HCT116 (cell line): ENCODE measurements around the gene ALDH3A2. TPM values are rescaled to one million over a fixed set of nuclear protein-coding genes. Genes with fewer than 3 reads are reported as not detected.

Experiments used
- ATAC-seq: fragments of 200-7000 bp; cut with Tn5 transposase; 2 replicates; pipeline ENCODE4 v1.9.1; 2020; ENCODE audit warnings: mild to moderate bottlenecking, moderate library complexity
- BruUV-seq: library from RNA; stranded (reverse); fragments of 400-500 nt; replicated peaks from 2 replicates; lab custom pipeline; 2021; lab: Mats Ljungman, UMichigan
- CTCF ChIA-PET: fragments of 300-600 bp; sonication (Branson Sonifier 250); formaldehyde crosslinking; loops from one replicate; lab custom pipeline; 2021; ENCODE audit warnings: antibody characterized with exemption; lab: Charles Lee
- POLR2A ChIA-PET: fragments of 300-600, 350-600 bp; sonication (Branson Sonifier 250); formaldehyde crosslinking; loops from one replicate; lab custom pipeline; 2021; ENCODE audit warnings: antibody characterized with exemption; lab: Charles Lee
- RAD21 ChIA-PET, 2 experiments: fragments of 300-600 bp; sonication (Branson Sonifier 250); formaldehyde crosslinking; loops; one replicate each; lab custom pipeline; 2023; ENCODE audit warnings: low total read pairs in 2 of 2; ENCODE audit not compliant: uncharacterized antibody in 2 of 2, unreplicated experiment in 2 of 2, low non-redundant PET in 1 of 2; lab: Charles Lee
- DNase-seq: peaks from one replicate; pipeline ENCODE4 v3.0.0-alpha.2; 2010; ENCODE audit warnings: low read depth, low spot score
- H2AFZ ChIP-seq: fragments of 200-600 bp; shearing (Covaris generic), sonication (generic); 2 replicates; pipeline ENCODE4 v1.6.1; 2017; ENCODE audit warnings: low read depth, mixed run types, mixed read lengths, antibody characterized with exemption, low read length; ENCODE audit not compliant: poor library complexity, severe bottlenecking
- H3K27ac ChIP-seq: 2 replicates; pipeline ENCODE4 v1.5.1; 2012; ENCODE audit warnings: low read depth, low read length
- H3K27me3 ChIP-seq: fragments of 200-600 bp; sonication (generic); 2 replicates; pipeline ENCODE4 v1.6.1; 2016; ENCODE audit warnings: mixed run types, low read length, mixed read lengths; ENCODE audit not compliant: insufficient read depth
- H3K36me3 ChIP-seq, 2 experiments: fragments of 200-500 bp in 1 of 2; fragments of 200-600 bp in 1 of 2; sonication (Bioruptor generic) in 1 of 2; sonication (generic) in 1 of 2; 2 replicates each; pipeline versions ENCODE4 v1.5.1 to v1.6.1; 2014 to 2016; ENCODE audit warnings: low read length in 2 of 2, inconsistent platforms in 1 of 2, mixed read lengths in 1 of 2, mixed run types in 1 of 2; ENCODE audit not compliant: insufficient read depth in 2 of 2, control insufficient read depth in 1 of 2
- H3K4me1 ChIP-seq, 2 experiments: fragments of 200-600 bp in 1 of 2; sonication (generic) in 1 of 2; 2 replicates each; pipeline versions ENCODE4 v1.5.1 to v1.6.1; 2012 to 2017; ENCODE audit warnings: low read length in 2 of 2, inconsistent platforms in 1 of 2, mild to moderate bottlenecking in 1 of 2, mixed read lengths in 1 of 2, mixed run types in 1 of 2, moderate library complexity in 1 of 2; ENCODE audit not compliant: insufficient read depth in 2 of 2, control insufficient read depth in 1 of 2
- H3K4me2 ChIP-seq: fragments of 200-600 bp; sonication (generic); 2 replicates; pipeline ENCODE4 v1.6.1; 2017; ENCODE audit warnings: mixed run types, low read length, mixed read lengths
- H3K4me3 ChIP-seq, 2 experiments: fragments of 200-600 bp in 1 of 2; sonication (generic) in 1 of 2; replicated peaks in 1 of 2; 2 replicates each; pipeline ENCODE4 v1.5.1; 2011 to 2016; ENCODE audit warnings: low read length in 2 of 2, control low read depth in 1 of 2, low read depth in 1 of 2, mild to moderate bottlenecking in 1 of 2, mixed read lengths in 1 of 2, mixed run types in 1 of 2
- H3K79me2 ChIP-seq: fragments of 200-600 bp; sonication (generic); 2 replicates; pipeline ENCODE4 v1.6.1; 2017; ENCODE audit warnings: mild to moderate bottlenecking, mixed run types, low read length, moderate library complexity, mixed read lengths; ENCODE audit not compliant: insufficient read depth
- H3K9ac ChIP-seq: fragments of 200-600 bp; sonication (generic); 2 replicates; pipeline ENCODE4 v1.6.1; 2016; ENCODE audit warnings: low read length, mixed read lengths
- H3K9me2 ChIP-seq: fragments of 200-600 bp; sonication (generic), shearing (Covaris generic); 2 replicates; pipeline ENCODE4 v1.6.1; 2017; ENCODE audit warnings: mixed run types, mild to moderate bottlenecking, moderate library complexity; ENCODE audit not compliant: insufficient read depth
- H3K9me3 ChIP-seq, 2 experiments: fragments of 200-500 bp in 1 of 2; fragments of 200-600 bp in 1 of 2; sonication (Bioruptor generic) in 1 of 2; sonication (generic) in 1 of 2; 2 replicates each; pipeline ENCODE4 v1.6.1; 2014 to 2017; ENCODE audit warnings: low read length in 2 of 2, mixed read lengths in 2 of 2, inconsistent platforms in 1 of 2, low read depth in 1 of 2, mild to moderate bottlenecking in 1 of 2, mixed run types in 1 of 2, moderate library complexity in 1 of 2; ENCODE audit not compliant: control insufficient read depth in 1 of 2, insufficient read depth in 1 of 2
- H4K20me1 ChIP-seq: fragments of 200-600 bp; sonication (generic), shearing (Covaris generic); 2 replicates; pipeline ENCODE4 v1.6.1; 2017; ENCODE audit warnings: mixed run types, mild to moderate bottlenecking, moderate library complexity; ENCODE audit not compliant: insufficient read depth
- CBX3 ChIP-seq: IDR thresholded peaks from 2 replicates; pipeline ENCODE4 v1.6.1; 2012; ENCODE audit warnings: low read depth
- EGR1 ChIP-seq: IDR thresholded peaks from 2 replicates; pipeline ENCODE4 v1.6.1; 2012; ENCODE audit warnings: low read depth
- EZH2phosphoT487 ChIP-seq: fragments of 200-600 bp; IDR thresholded peaks from 2 replicates; pipeline ENCODE4 v1.6.1; 2018; ENCODE audit warnings: antibody characterized with exemption, borderline replicate concordance
- POLR2A ChIP-seq: IDR thresholded peaks from 2 replicates; pipeline ENCODE4 v1.7.0; 2011; ENCODE audit warnings: borderline replicate concordance; ENCODE audit not compliant: insufficient read depth, insufficient read length; ENCODE audit errors: extremely low read depth
- POLR2AphosphoS5 ChIP-seq: IDR thresholded peaks from 2 replicates; pipeline ENCODE4 v1.6.1; 2011; ENCODE audit warnings: mild to moderate bottlenecking, low read depth, low read length, moderate library complexity
- REST ChIP-seq: IDR thresholded peaks from 2 replicates; pipeline ENCODE4 v1.6.1; 2012; ENCODE audit warnings: low read depth
- SIN3A ChIP-seq: IDR thresholded peaks from 2 replicates; pipeline ENCODE4 v1.6.1; 2012; ENCODE audit warnings: low read depth
- SP1 ChIP-seq: IDR thresholded peaks from 2 replicates; pipeline ENCODE4 v1.6.1; 2012; ENCODE audit warnings: low read depth
- YY1 ChIP-seq: IDR thresholded peaks from 2 replicates; pipeline ENCODE4 v1.6.1; 2011; ENCODE audit warnings: low read length, low read depth, moderate library complexity, mild to moderate bottlenecking; ENCODE audit not compliant: insufficient replicate concordance; ENCODE audit errors: extremely low read depth
- ZBTB33 ChIP-seq: IDR thresholded peaks from 2 replicates; pipeline ENCODE4 v1.6.1; 2011; ENCODE audit warnings: mild to moderate bottlenecking, low read length, moderate library complexity; ENCODE audit not compliant: insufficient replicate concordance; ENCODE audit errors: extremely low read depth
- ZFX ChIP-seq: fragments of 450-650 bp; IDR thresholded peaks from 2 replicates; pipeline ENCODE4 v1.6.1; 2017
- intact Hi-C: fragments of 100-400 bp; cut with micrococcal nuclease; formaldehyde crosslinking; loops from 2 replicates; pipeline ENCODE4 v1.10.0; 2022
- total RNA-seq: library from RNA; stranded (reverse); gene quantifications from one replicate; pipeline ENCODE4 v1.2.1, GENCODE V29; 2021; ENCODE audit not compliant: unreplicated experiment
- TF ChIP-seq, protein P1 (sequence below): IDR thresholded peaks from 2 replicates; pipeline ENCODE4 v1.6.1; 2012
- TF ChIP-seq, protein P2 (sequence below): IDR thresholded peaks from 2 replicates; pipeline ENCODE4 v1.6.1; 2012

Gene ALDH3A2
- total RNA-seq, 1 experiment from 2014 or later, result 86.8 TPM

DNA sequence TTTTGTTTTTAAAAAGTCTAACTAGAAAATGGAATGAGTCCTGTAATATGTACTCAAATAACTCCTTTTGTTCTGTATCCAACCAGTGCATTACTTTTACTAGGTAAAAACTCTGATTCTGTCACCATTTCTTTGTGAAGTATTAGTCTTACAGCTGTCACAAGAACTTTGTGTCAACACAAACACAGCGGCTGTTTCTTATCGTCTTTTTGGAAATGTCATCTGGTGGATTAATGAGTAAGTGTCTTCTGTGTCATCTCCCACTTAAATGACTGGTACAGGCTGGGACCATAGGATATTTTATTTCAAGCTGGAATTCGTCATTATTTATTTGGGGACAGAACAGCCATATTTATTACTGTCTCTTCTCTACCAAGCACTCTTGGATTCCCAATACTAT is 19.1 kb upstream of the ALDH3A2 start:
- peaks cover 0 to 5% of the 10 kb centered on the region in 2 experiments; a peak in 1 of 4 replicates for H3K4me1 ChIP-seq
- no peak for DNase-seq
- H3K9ac ChIP-seq, result no peak overlapping the region
- H2AFZ ChIP-seq, result no peak overlapping the region
- no peaks in the 10 kb centered on the region for H3K9me3 ChIP-seq
- RAD21 ChIA-PET, result no interaction called here
- no peaks in the 10 kb centered on the region for H3K36me3 ChIP-seq
- no peaks in the 10 kb centered on the region for H3K27me3 ChIP-seq
- H3K27ac ChIP-seq, result no peak overlapping the region
- ATAC-seq, result no peak
- no peaks in the 10 kb centered on the region for H4K20me1 ChIP-seq
- no peak overlapping the region for H3K4me3 ChIP-seq
- BruUV-seq, result no TSS peak
- H3K79me2 ChIP-seq, result no peaks in the 10 kb centered on the region
- no peaks in the 10 kb centered on the region; the same call in 1 of the 2 replicates for H3K9me2 ChIP-seq
- CTCF ChIA-PET, result interaction anchor here (0.8 kb wide), 1 partner anchor 16 kb away, joined by 3 read pairs; no protein-coding TSS in a partner anchor
- no peak overlapping the region for H3K4me2 ChIP-seq
- POLR2A ChIA-PET, result no interaction called here
- intact Hi-C loops, result no loop called here
- TF ChIP-seq ZBTB33 (no peak), POLR2A (no peak), CBX3 (no peak), SIN3A (no peak), POLR2AphosphoS5 (no peak), EZH2phosphoT487 (no peak), REST (no peak), EGR1 (no peak), SP1 (no peak), ZFX (no peak), YY1 (no peak)
- TF ChIP-seq, protein P1, sequence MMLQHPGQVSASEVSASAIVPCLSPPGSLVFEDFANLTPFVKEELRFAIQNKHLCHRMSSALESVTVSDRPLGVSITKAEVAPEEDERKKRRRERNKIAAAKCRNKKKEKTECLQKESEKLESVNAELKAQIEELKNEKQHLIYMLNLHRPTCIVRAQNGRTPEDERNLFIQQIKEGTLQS, result no peak
- TF ChIP-seq, protein P2, sequence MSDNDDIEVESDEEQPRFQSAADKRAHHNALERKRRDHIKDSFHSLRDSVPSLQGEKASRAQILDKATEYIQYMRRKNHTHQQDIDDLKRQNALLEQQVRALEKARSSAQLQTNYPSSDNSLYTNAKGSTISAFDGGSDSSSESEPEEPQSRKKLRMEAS, result no peak
